Neuronal stem cell (in vitro differentiated cells): ENCODE data around the gene EIF4G2.

Source experiments
- DNase-seq: peaks from one replicate; pipeline ENCODE4 v3.0.0-alpha.2; 2013; ENCODE audit warnings: low spot score
- H2AFZ ChIP-seq: one replicate; pipeline ENCODE4 v1.6.1; 2013; ENCODE audit warnings: mild to moderate bottlenecking, low read length, inconsistent platforms
- H2AK5ac ChIP-seq: 2 replicates; pipeline ENCODE4 v1.6.1; 2013; ENCODE audit warnings: low read depth, mild to moderate bottlenecking, inconsistent platforms, low read length, moderate library complexity, mixed read lengths
- H2BK120ac ChIP-seq: 2 replicates; pipeline ENCODE4 v1.6.1; 2013; ENCODE audit warnings: low read depth, mild to moderate bottlenecking, inconsistent platforms, low read length, moderate library complexity, mixed read lengths
- H2BK12ac ChIP-seq: one replicate; pipeline ENCODE4 v1.6.1; 2013; ENCODE audit warnings: low read length, inconsistent platforms
- H2BK15ac ChIP-seq: 2 replicates; pipeline ENCODE4 v1.6.1; 2013; ENCODE audit warnings: mild to moderate bottlenecking, low read length, inconsistent platforms, mixed read lengths
- H2BK5ac ChIP-seq: one replicate; pipeline ENCODE4 v1.6.1; 2013; ENCODE audit warnings: inconsistent platforms, mild to moderate bottlenecking, low read length, moderate library complexity
- H3K14ac ChIP-seq: one replicate; pipeline ENCODE4 v1.6.1; 2013; ENCODE audit warnings: low read length, inconsistent platforms
- H3K18ac ChIP-seq: 2 replicates; pipeline ENCODE4 v1.6.1; 2013; ENCODE audit warnings: low read length, inconsistent platforms
- H3K23ac ChIP-seq: 2 replicates; pipeline ENCODE4 v1.6.1; 2013; ENCODE audit warnings: low read depth, mild to moderate bottlenecking, mixed read lengths, low read length, inconsistent platforms; ENCODE audit not compliant: poor library complexity
- H3K27ac ChIP-seq: replicated peaks from 3 replicates; pipeline ENCODE4 v1.5.1; 2013; ENCODE audit warnings: low read length, inconsistent platforms
- H3K27me3 ChIP-seq, 3 experiments: 2 replicates each; pipeline ENCODE4 v1.6.1; 2013; ENCODE audit warnings: low read length in 3 of 3, mild to moderate bottlenecking in 2 of 3, inconsistent platforms in 1 of 3, low read depth in 1 of 3, mixed read lengths in 1 of 3, moderate library complexity in 1 of 3; ENCODE audit not compliant: control insufficient read depth in 3 of 3, insufficient read depth in 3 of 3
- H3K36me3 ChIP-seq, 2 donors: replicated peaks in 1 of 2; 2 replicates each; pipeline ENCODE4 v1.6.1; 2013; ENCODE audit warnings: low read length in 2 of 2; ENCODE audit not compliant: control insufficient read depth in 2 of 2, insufficient read depth in 2 of 2
- H3K4ac ChIP-seq: 2 replicates; pipeline ENCODE4 v1.6.1; 2013; ENCODE audit warnings: inconsistent platforms, mild to moderate bottlenecking, low read length, moderate library complexity
- H3K4me1 ChIP-seq, 2 donors: 1 replicate in 1 of 2; 2 replicates in 1 of 2; pipeline ENCODE4 v1.6.1; 2013; ENCODE audit warnings: low read length in 2 of 2, low read depth in 1 of 2; ENCODE audit not compliant: control insufficient read depth in 2 of 2, insufficient read depth in 1 of 2
- H3K4me2 ChIP-seq: one replicate; pipeline ENCODE4 v1.6.1; 2013; ENCODE audit warnings: mild to moderate bottlenecking, low read length, inconsistent platforms; ENCODE audit not compliant: insufficient read depth, poor library complexity, severe bottlenecking
- H3K4me3 ChIP-seq, 2 donors: 2 replicates each; pipeline ENCODE4 v1.5.1; 2013; ENCODE audit warnings: low read length in 2 of 2, mild to moderate bottlenecking in 2 of 2, inconsistent platforms in 1 of 2, moderate library complexity in 1 of 2
- H3K79me1 ChIP-seq: one replicate; pipeline ENCODE4 v1.6.1; 2013; ENCODE audit warnings: low read depth, mild to moderate bottlenecking, inconsistent platforms, low read length, moderate library complexity
- H3K9ac ChIP-seq: one replicate; pipeline ENCODE4 v1.6.1; 2013; ENCODE audit warnings: mild to moderate bottlenecking, low read depth, low read length, inconsistent platforms; ENCODE audit not compliant: poor library complexity
- H3K9me3 ChIP-seq, 2 donors: replicated peaks in 1 of 2; 2 replicates each; pipeline versions ENCODE3 to v1.6.1; 2013; ENCODE audit warnings: low read length in 2 of 2, mild to moderate bottlenecking in 2 of 2, inconsistent platforms in 1 of 2, low read depth in 1 of 2, mixed read lengths in 1 of 2, moderate library complexity in 1 of 2; ENCODE audit not compliant: control insufficient read depth in 2 of 2, insufficient read depth in 1 of 2
- H4K8ac ChIP-seq: one replicate; pipeline ENCODE4 v1.6.1; 2013; ENCODE audit warnings: low read depth, mild to moderate bottlenecking, inconsistent platforms, low read length, moderate library complexity
- H4K91ac ChIP-seq: one replicate; pipeline ENCODE4 v1.6.1; 2013; ENCODE audit warnings: low read length, low read depth, mild to moderate bottlenecking, inconsistent platforms; ENCODE audit not compliant: poor library complexity
- WGBS, 2 donors: extraction: QIAGEN DNeasy Blood & Tissue Kit; methylation state at CpG; one replicate each; pipeline ENCODE4 v1.1.7; 2013; ENCODE audit warnings: missing lambda C conversion rate in 2 of 2, mixed read lengths in 1 of 2; ENCODE audit not compliant: insufficient read length in 2 of 2, insufficient replicate concordance in 1 of 2; ENCODE audit errors: extremely low coverage in 2 of 2; 5-methylcytosine and 5-hydroxymethylcytosine counted together

Gene EIF4G2

GRCh38 chr11:10784232-10785145 lies 24.2 kb downstream of the EIF4G2 start:
- WGBS, 2 donors = no CpG with 5 or more reads among the region's 10 CpGs
- DNase-seq = peak; percentile 9
- Histone ChIP-seq H4K8ac (no peak overlapping the region), H3K79me1 (no peaks in the 10 kb centered on the region), H3K36me3 (no peaks in the 10 kb centered on the region), H3K9me3 (no peaks in the 10 kb centered on the region), H4K91ac (no peak overlapping the region), H3K27me3 (no peaks in the 10 kb centered on the region), H3K18ac (no peak overlapping the region), H2AK5ac (no peak overlapping the region), H2BK120ac (no peak overlapping the region), H2BK5ac (no peak overlapping the region), H3K27ac (no peak overlapping the region), H3K4me3 (no peak overlapping the region), H2AFZ (peak overlapping the region; percentile 83), H3K9ac (no peak overlapping the region), H3K4ac (no peak overlapping the region), H2BK12ac (no peak overlapping the region), H3K4me2 (no peak overlapping the region), H3K23ac (no peak overlapping the region), H3K4me1 (peaks cover 8 to 13% of the 10 kb centered on the region in 2 donors), H2BK15ac (no peak overlapping the region), H3K14ac (no peak overlapping the region)

DNA sequence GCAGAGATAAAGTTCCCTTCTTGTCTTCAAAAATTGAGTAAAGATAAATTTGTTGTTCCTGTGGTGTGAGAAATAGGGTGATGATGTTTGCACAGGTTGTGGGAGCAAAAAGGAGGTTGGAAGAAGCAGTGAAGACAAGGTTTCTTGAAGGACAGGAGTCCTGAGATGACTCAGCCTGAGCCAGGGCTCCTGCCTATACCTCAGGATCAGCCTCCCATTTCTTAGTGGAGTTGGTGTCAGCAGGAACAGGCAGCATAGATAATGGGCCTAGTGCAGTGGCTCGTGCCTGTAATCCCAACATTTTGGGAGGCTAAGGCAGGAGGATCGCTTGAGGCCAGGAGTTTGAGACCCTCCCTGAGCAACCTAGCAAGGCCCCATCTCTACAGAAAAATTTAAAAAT lies 28.7 kb downstream of the EIF4G2 start:
- no CpG with 5 or more reads among the region's 2 CpGs for WGBS, 2 donors
- H3K4me3 ChIP-seq = no peak overlapping the region

DNA sequence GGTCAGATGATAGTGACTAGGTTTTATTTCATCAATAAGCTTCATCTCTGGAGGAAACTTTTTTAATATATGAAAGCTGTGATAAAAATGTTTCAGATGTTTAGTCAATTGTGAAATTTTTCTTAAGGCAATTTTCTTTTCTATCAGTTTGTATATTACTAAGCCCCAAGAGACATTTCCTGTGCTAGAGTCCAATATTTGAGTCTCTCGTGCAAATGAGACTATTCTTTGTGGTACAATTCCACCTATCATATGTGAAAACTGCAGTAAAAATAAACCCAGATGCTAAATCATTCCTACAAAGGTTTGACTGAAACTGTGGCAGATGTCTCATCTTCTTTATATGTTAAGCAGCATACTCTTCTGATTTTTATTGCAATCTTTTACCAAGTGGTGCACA lies 29.6 kb downstream of the EIF4G2 start:
- Histone ChIP-seq H2BK12ac (no peak overlapping the region), H2BK5ac (no peak overlapping the region), H3K79me1 (no peaks in the 10 kb centered on the region), H3K9ac (no peak overlapping the region), H3K36me3 (peaks cover 0 to 14% of the 10 kb centered on the region in 2 donors), H4K8ac (no peak overlapping the region), H3K4me2 (no peak overlapping the region), H3K4ac (no peak overlapping the region), H2AFZ (no peak overlapping the region), H4K91ac (no peak overlapping the region), H2BK120ac (no peak overlapping the region), H3K14ac (no peak overlapping the region), H3K27ac (no peak overlapping the region), H2BK15ac (no peak overlapping the region), H3K4me3 (no peak overlapping the region), H2AK5ac (no peak overlapping the region), H3K4me1 (no peaks in the 10 kb centered on the region), H3K9me3 (no peaks in the 10 kb centered on the region), H3K18ac (no peak overlapping the region), H3K23ac (no peak overlapping the region), H3K27me3 (no peaks in the 10 kb centered on the region)
- no CpG with 5 or more reads among the region's 1 CpG for WGBS, 2 donors
- DNase-seq = no peak

More for the DNA sequence above, 28.7 kb downstream of the EIF4G2 start:
- Histone ChIP-seq H3K27ac (no peak overlapping the region), H2AFZ (no peak overlapping the region), H3K9ac (no peak overlapping the region), H3K27me3 (no peaks in the 10 kb centered on the region), H3K36me3 (peaks cover 0 to 8% of the 10 kb centered on the region in 2 donors), H2BK5ac (no peak overlapping the region), H2AK5ac (no peak overlapping the region), H2BK120ac (no peak overlapping the region), H4K91ac (no peak overlapping the region), H3K79me1 (no peaks in the 10 kb centered on the region), H3K14ac (no peak overlapping the region), H3K23ac (no peak overlapping the region), H4K8ac (no peak overlapping the region), H3K4me2 (no peak overlapping the region), H2BK12ac (no peak overlapping the region), H2BK15ac (no peak overlapping the region), H3K9me3 (no peaks in the 10 kb centered on the region), H3K18ac (no peak overlapping the region), H3K4ac (no peak overlapping the region), H3K4me1 (peaks cover 6% of the 10 kb centered on the region in 2 donors)
- no peak for DNase-seq

GRCh38 chr11:10778217-10778970 lies 30.3 kb downstream of the EIF4G2 start:
- H3K4ac ChIP-seq = no peak overlapping the region
- peaks cover 0 to 14% of the 10 kb centered on the region in 2 donors for H3K36me3 ChIP-seq
- no peaks in the 10 kb centered on the region for H3K9me3 ChIP-seq
- H2BK12ac ChIP-seq = no peak overlapping the region
- H2AK5ac ChIP-seq = no peak overlapping the region
- no peak overlapping the region for H3K9ac ChIP-seq
- no peak for DNase-seq
- H2BK5ac ChIP-seq = no peak overlapping the region
- no peaks in the 10 kb centered on the region for H3K27me3 ChIP-seq
- no peak overlapping the region for H2BK120ac ChIP-seq
- no peak overlapping the region for H3K23ac ChIP-seq
- no peak overlapping the region for H3K27ac ChIP-seq
- H4K91ac ChIP-seq = no peak overlapping the region
- no CpG with 5 or more reads among the region's 13 CpGs for WGBS, 2 donors
- no peak overlapping the region for H2AFZ ChIP-seq
- H4K8ac ChIP-seq = no peak overlapping the region
- H3K79me1 ChIP-seq = no peaks in the 10 kb centered on the region
- H3K4me2 ChIP-seq = no peak overlapping the region
- H3K4me1 ChIP-seq = no peaks in the 10 kb centered on the region
- no peak overlapping the region for H2BK15ac ChIP-seq
- H3K14ac ChIP-seq = no peak overlapping the region
- H3K4me3 ChIP-seq = no peak overlapping the region
- H3K18ac ChIP-seq = no peak overlapping the region
